Dermis microvascular lymphatic vessel endothelial cell (primary cell): ENCODE results near the gene TERB2. TPM values are rescaled to one million over a fixed set of nuclear protein-coding genes. Genes with fewer than 3 reads are reported as not detected.
"Not testable (repeated sequence)": the region's sequence is repeated elsewhere in the genome, so short reads cannot be mapped to it uniquely, and the experiment has no call there.

Experiments used
- DNase-seq, 2 donors: peaks; one replicate each; pipeline versions ENCODE4 v3.0.0 to v3.0.0-alpha.2; 2010; ENCODE audit warnings: low read depth in 2 of 2
- total RNA-seq: library from RNA; depleted of rRNA; stranded (reverse); fragments of >200 nt; gene quantifications from 2 replicates; pipeline ENCODE4 v1.2.1, GENCODE V29; 2014

The TERB2 gene
- not detected in 2 replicates for total RNA-seq

DNA sequence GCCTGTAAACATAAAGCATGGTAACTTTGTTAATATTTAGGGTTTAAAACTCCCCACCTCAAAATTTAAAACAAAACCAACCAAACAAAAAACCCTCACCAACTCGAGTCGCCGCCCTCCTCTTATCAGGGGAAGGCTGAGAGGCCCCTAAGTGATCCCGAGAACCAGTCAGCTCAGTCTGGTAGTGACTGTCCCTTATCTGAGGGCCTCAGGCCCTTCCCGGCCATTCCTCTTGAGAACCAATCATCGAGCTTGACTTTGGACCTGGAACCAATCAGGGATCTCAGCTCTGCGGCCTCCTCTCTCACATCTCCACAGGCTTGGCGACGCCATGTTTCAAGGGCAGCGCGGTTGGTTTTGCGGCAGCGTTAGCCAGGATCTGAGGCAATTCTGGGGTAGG, at the start of gene TERB2:
TSS of gene TERB2 (plus strand) at position 300 of the 400 bp plus-strand sequence. CDS start at position 332, 32 bp downstream.
- no peak for DNase-seq

DNA sequence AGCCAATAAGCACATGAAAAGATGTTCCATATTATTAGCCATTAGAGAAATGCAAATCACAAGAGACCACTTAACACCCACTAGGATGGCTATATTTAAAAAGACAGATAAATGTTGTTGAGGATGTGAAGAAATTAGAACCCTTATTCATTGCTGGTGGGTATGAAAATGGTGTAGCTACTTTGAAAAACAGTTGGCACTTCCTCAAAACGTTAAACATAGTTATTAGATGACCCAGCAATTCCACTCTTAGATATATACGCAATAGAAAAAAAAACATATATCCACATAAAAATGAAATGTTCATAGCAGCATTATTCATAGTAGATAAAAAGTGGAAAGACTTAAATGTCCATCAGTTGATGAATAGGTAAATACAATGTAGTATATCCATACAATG, 47.1 kb upstream of the TERB2 start:
- no peak for DNase-seq

DNA sequence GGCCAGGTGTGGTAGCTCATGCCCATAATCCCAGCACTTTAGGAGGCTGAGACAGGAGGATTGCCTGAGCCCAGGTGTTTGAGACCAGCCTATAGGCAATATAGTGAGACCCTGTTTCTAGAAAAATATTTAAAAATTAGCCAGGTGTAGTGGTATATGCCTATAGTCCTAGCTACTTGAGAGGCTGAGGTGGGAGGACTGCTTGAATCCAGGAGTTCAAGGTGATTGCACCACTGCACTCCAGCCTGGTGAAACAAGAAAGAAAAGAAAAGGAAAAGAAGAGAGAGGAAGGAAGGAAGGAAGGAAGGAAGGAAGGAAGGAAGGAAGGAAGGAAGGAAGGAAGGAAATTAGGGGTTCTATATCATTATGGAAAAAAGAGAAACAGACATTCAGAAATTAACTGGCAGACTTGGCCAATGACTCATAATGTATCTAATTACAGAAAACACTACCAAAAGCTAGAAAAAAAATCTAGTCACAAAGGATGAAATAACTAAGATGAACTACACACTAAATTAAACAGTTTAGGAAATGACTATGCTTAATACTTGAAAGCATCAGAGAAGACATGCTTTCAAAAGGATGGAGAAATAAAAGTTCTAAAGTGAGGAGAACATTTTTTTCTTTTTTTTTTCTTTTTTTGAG, 45.4 kb upstream of the TERB2 start:
- DNase-seq: no peak

DNA sequence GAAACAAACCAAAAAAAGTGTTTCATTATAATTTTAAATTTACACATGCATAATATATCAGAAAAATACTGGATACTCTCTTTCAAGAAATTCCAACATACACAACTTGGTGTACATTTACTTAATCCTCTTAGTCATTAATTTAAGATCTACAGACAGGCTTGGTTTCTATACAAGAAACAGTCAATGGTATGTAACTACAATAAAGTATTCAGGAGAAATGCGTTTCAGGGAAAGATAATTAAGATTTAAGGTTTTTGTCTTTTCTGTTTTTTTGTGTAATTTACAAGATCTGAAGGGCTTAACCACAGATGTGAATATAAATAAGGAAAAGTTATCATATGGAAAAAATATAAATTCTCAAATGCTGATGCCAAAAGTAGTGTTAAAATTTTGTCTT, 44.3 kb upstream of the TERB2 start:
- not testable (repeated sequence) for DNase-seq

GRCh38 chr15:44912974-44913448, 43.5 kb upstream of the TERB2 start:
- DNase-seq: not testable (repeated sequence)

- no peak for DNase-seq
Observed at GRCh38 chr15:44918136-44918535, 38.4 kb upstream of the TERB2 start.

DNA sequence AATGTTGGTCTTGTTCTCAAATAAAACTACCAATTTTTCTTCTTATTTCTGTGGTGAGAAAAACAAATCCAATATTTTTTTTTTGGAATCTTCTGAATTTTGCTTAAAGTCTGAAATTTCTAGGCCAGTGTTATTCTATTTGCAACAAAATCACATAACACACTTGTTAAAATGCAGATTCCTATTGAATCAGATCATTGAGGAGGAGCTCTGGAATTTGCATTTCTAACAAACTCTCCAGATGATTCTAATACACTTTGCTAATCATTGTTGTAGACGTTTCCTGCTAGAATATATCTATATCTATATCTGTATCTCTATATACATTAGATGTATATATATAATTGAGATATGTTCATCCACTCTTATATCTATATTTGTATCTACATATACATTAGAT, 27.8 kb upstream of the TERB2 start:
- DNase-seq: not testable (repeated sequence)

DNA sequence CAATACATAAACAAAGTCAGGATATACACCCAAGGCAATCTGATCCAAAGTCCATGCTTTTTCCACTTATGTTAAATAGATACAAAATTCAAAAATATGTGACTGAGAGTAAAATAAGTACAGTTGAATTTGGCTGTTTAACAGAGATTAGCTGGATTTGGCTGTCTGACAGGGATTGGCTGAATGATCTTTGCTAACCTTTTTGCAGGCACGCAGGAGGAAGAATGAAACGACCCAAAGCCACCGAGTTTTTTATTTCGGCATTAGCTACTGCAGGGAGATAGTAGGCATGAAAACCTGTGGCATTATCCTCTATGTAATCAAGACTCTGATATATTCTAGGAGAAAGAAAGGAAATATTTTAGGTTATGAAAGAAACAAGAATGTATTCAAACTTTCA, 26.2 kb upstream of the TERB2 start:
- not testable (repeated sequence) for DNase-seq

DNA sequence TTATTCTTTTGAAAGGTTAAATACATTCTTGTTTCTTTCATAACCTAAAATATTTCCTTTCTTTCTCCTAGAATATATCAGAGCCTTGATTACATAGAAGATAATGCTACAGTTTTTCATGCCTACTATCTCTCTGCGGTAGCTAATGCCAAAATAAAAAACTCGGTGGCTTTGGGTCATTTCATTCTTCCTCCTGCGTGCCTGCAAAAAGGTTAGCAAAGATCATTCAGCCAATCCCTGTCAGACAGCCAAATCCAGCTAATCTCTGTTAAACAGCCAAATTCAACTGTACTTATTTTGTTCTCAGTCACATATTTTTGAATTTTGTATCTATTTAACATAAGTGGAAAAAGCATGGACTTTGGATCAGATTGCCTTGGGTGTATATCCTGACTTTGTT, 1.8 kb downstream of the TERB2 start:
- DNase-seq: not testable (repeated sequence)

DNA sequence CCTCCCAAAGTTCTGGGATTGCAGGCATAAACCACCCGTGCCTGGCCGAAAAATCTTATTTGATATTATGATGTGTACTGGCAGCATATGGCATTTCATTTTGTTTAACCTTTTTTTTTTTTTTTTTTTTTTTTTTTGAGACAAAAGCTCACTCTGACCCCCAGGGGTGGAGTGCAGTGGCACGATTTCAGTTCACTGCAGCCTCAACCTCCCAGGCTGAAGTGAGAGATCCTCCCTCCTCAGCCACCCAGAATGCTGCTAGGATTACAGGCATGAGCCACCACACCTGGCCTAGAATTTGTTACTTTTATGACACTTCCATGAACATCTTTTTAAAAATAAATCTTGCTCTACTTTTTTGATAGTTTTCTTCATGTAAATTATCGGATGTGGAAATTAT, 12.0 kb downstream of the TERB2 start:
- DNase-seq: no peak

- DNase-seq: no peak
Observed at GRCh38 chr15:44971036-44971435, 14.5 kb downstream of the TERB2 start.

DNA sequence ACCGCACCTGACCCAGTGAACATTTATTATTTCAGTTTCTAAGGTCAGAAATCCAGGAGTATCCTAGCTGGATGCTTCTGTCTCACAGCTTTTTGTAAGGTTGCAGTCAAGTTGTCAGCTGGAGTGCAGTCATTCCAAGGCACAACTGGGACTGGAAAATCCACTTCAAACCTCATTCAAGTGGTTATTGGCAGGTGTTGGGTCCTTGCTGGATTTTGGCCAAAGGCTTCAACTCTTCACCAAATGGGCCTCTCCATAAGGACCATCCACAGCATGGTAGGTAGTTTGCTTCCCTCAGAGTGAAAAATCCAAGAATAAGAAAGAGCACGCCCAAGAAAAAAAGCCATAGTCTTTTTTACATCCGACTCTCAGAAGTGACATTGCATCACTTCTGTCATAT, 19.7 kb downstream of the TERB2 start:
- not testable (repeated sequence) for DNase-seq

GRCh38 chr15:44977781-44978180, 21.3 kb downstream of the TERB2 start:
- DNase-seq: not testable (repeated sequence)

DNA sequence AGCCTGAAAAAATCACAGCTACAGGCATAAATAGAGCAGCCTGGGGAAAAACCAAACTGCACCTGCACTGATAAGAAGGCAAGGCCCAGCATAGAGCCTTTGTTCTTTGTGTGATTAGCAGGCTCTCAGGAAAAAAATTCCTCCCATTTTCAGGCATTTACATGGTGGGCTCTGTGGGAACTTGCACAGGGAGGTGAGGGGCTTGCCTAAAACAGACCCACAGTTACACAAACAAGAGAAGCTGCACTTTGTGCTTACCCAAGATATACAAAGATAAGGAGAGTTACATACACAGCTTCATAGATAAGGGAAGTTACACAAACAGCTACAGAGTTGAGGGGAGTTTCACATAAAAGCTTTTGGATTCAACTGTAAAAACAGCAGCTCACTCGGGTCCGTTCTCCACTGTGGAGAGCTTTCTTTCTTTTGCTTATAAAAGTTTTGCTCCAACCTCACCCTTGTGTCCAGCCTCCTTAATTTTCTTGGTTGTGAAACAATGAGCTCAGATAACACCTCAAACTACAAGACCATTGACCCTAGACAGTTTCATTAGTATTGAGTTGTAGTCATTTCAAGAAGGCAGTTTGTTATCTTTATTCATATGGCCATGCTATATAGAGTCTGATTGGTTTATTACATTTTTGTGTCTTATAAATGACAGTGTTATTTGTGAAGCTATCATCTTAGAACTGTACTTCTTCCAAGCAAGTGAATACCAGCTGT, 23.3 kb downstream of the TERB2 start:
- not testable (repeated sequence) for DNase-seq

DNA sequence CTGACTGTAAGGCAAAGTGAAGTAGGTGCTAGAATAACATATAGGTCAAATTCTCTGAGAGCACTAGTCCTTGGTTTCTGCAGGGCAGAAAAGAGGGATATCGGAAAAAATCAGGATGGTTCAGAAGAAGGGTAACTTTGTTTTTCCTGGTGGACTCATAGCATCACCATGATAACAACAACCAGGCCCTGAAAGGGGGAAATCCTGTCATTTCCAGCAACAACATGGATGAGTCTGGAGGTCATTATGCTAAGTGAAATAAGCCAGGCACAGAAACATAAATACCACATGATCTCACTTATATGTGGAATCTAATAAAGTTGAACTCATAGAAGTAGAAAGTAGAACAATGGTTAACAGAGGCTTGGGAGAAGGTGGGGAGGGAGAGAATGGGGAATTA, 27.7 kb downstream of the TERB2 start:
- not testable (repeated sequence) for DNase-seq

GRCh38 chr15:44986346-44987055, 30.0 kb downstream of the TERB2 start:
- DNase-seq: not testable (repeated sequence)

DNA sequence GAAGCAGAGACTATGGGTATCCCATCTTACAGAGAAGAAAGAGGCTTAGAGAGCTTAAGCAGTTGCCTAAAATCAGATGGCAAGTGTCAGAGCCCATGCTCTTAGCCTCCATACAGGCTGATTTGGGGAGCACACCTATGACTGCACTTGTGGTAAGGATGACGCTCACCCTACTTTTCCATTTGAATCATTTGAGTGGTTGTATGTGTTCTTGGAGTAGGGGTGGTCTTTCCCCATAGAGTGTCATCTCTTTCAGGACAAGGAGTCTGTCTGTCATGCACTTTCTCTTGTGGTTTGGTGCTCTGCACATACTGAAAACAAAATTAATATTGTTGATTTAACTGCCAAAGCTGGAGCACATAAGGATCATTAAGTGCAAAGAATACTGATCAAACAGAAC, 31.2 kb downstream of the TERB2 start:
- not testable (repeated sequence) for DNase-seq

GRCh38 chr15:44988184-44988869, 31.8 kb downstream of the TERB2 start:
- not testable (repeated sequence) for DNase-seq

DNA sequence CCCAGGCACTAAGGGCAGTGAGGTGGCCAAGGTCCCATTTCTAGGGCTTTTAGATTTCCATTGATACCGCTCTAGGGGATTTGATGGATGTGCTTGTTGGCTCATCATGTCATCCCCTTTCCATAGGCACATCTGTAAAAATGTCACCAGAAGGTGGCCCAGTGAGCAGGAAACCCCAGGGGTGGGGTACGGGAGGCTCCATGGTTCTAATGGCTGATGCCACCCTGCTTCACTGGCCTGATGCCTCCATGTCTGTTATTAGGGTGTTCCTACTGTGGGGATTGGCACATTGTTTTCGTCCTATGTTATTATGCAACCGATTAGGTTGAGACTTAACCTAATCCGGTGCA, 32.4 kb downstream of the TERB2 start:
- DNase-seq: not testable (repeated sequence)

DNA sequence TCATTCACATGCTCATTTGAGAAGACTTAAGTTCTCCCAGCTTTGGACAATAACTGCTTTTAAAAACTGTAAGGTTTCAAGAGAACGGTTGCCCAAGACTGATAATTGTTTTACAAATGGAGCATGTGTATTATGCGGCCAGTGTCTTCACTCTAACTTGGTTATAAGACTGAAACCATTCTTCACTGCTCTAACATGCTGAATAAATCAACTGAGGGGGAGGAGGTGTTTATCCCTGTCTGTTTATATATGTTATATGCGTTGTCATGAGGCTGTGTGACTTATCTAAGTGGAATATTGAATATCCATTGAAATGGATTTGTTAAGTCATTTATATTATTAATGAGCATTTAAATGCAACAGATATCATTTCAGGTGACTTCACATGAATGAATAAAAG, 41.1 kb downstream of the TERB2 start:
- not testable (repeated sequence) for DNase-seq

DNA sequence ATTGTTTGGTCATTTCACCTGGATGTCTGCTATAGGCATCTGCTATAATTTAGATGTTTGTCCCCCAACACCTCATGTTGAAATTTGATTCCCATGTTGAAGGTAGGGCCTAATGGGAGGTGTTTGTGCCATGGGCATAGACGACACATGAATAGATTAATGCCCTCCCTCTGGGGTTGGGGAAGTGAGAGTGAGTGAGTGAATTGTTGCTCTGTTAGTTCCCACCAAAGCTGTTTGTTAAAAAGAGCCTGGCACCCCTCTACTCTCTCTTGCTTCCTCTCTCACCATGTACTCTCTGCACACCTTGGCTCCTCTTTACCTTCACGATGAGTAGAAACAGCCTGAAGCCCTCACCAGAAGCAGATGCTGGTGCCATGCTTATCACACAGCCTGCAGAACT, 42.6 kb downstream of the TERB2 start:
- DNase-seq: no peak

- DNase-seq: not testable (repeated sequence)
Observed at GRCh38 chr15:45001180-45001579, 44.7 kb downstream of the TERB2 start.
